B cell (primary cell): ENCODE data around the gene NDUFS5. TPM values are rescaled to one million over a fixed set of nuclear protein-coding genes. Genes with fewer than 3 reads are reported as not detected.

Source experiments
- ATAC-seq: fragments of 200-7000 bp; cut with Tn5 transposase; one replicate; pipeline ENCODE4 v1.10.0; 2021; ENCODE audit warnings: low read depth, mild to moderate bottlenecking, moderate number of reproducible peaks, moderate library complexity
- CTCF ChIA-PET: fragments of 350-600 bp; sonication (Branson Sonifier 250); formaldehyde crosslinking; loops from one replicate; lab custom pipeline; 2021; ENCODE audit warnings: antibody characterized with exemption, inconsistent platforms; lab: Charles Lee
- POLR2A ChIA-PET: fragments of 350-600 bp; sonication (Branson Sonifier 250); formaldehyde crosslinking; loops from one replicate; lab custom pipeline; 2021; ENCODE audit warnings: antibody characterized with exemption; lab: Charles Lee
- DNase-seq: peaks from one replicate; pipeline ENCODE4 v3.0.0; 2013
- H2AFZ ChIP-seq: 2 replicates; pipeline ENCODE4 v1.6.1; 2012; ENCODE audit warnings: mild to moderate bottlenecking, low read depth, low read length; ENCODE audit not compliant: insufficient read depth, poor library complexity, severe bottlenecking
- H3K27ac ChIP-seq, 2 donors: 1 replicate in 1 of 2; 2 replicates in 1 of 2; pipeline ENCODE4 v1.5.1; 2012 to 2013; ENCODE audit warnings: low read length in 2 of 2, mild to moderate bottlenecking in 2 of 2, moderate library complexity in 1 of 2
- H3K27me3 ChIP-seq, 4 experiments: fragments of 200-600 bp in 1 of 4; sonication (generic) in 1 of 4; replicated peaks in 1 of 4; 1 replicate in 2 of 4; 2 replicates in 2 of 4; pipeline versions ENCODE4 v1.6.1 to v1.7.0; 2013 to 2016; ENCODE audit warnings: low read length in 3 of 4, mild to moderate bottlenecking in 2 of 4, mixed read lengths in 1 of 4, moderate library complexity in 1 of 4; ENCODE audit not compliant: insufficient read depth in 4 of 4, control insufficient read depth in 3 of 4; ENCODE audit errors: control extremely low read depth in 1 of 4
- H3K36me3 ChIP-seq, 2 experiments: replicated peaks in 1 of 2; 1 replicate in 1 of 2; 2 replicates in 1 of 2; pipeline versions ENCODE4 v1.6.1 to v1.7.1; 2013; ENCODE audit warnings: low read length in 1 of 2; ENCODE audit not compliant: insufficient read depth in 2 of 2, control insufficient read depth in 1 of 2; ENCODE audit errors: control extremely low read depth in 1 of 2, extremely low read depth in 1 of 2
- H3K4me1 ChIP-seq, 2 donors: fragments of 200-600 bp in 1 of 2; sonication (generic) in 1 of 2; 1 replicate in 1 of 2; 2 replicates in 1 of 2; pipeline versions ENCODE4 v1.5.1 to v1.6.1; 2013 to 2017; ENCODE audit warnings: low read length in 2 of 2; ENCODE audit not compliant: control insufficient read depth in 2 of 2, insufficient read depth in 2 of 2
- H3K4me2 ChIP-seq: replicated peaks from 2 replicates; pipeline ENCODE3; 2012; ENCODE audit warnings: mild to moderate bottlenecking, low read depth, low read length; ENCODE audit not compliant: poor library complexity, severe bottlenecking
- H3K4me3 ChIP-seq, 5 experiments: fragments of 200-600 bp in 1 of 5; sonication (generic) in 1 of 5; 1 replicate in 3 of 5; 2 replicates in 2 of 5; pipeline versions ENCODE4 v1.5.1 to v1.7.0; 2011 to 2016; ENCODE audit warnings: low read length in 4 of 5, mild to moderate bottlenecking in 4 of 5, low read depth in 2 of 5, control low read depth in 1 of 5, moderate library complexity in 1 of 5; ENCODE audit not compliant: insufficient read depth in 1 of 5; ENCODE audit errors: control extremely low read depth in 1 of 5, extremely low read depth in 1 of 5
- H3K79me2 ChIP-seq: fragments of 200-600 bp; sonication (generic); one replicate; pipeline ENCODE4 v1.6.0; 2016; ENCODE audit warnings: low read length; ENCODE audit not compliant: control insufficient read depth, insufficient read depth
- H3K9ac ChIP-seq: fragments of 200-600 bp; sonication (generic); 2 replicates; pipeline ENCODE4 v1.6.1; 2017; ENCODE audit warnings: mild to moderate bottlenecking, low read length, moderate library complexity
- H3K9me3 ChIP-seq, 3 donors: one replicate each; pipeline versions ENCODE4 v1.6.1 to v1.7.1; 2013; ENCODE audit warnings: low read length in 2 of 3; ENCODE audit not compliant: control insufficient read depth in 2 of 3, insufficient read depth in 1 of 3; ENCODE audit errors: control extremely low read depth in 1 of 3
- H4K20me1 ChIP-seq: 2 replicates; pipeline ENCODE4 v1.6.0; 2012; ENCODE audit warnings: mild to moderate bottlenecking, low read length; ENCODE audit not compliant: insufficient read depth, control insufficient read depth, poor library complexity, severe bottlenecking
- H3K27ac Mint-ChIP-seq: one replicate; pipeline ENCODE4 v1.8.0; 2021; ENCODE audit warnings: mixed read lengths
- H3K27me3 Mint-ChIP-seq: one replicate; pipeline ENCODE4 v1.8.0; 2021; ENCODE audit warnings: mixed read lengths
- H3K4me1 Mint-ChIP-seq: one replicate; pipeline ENCODE4 v1.8.0; 2021; ENCODE audit warnings: mixed read lengths
- H3K4me3 Mint-ChIP-seq: one replicate; pipeline ENCODE4 v1.8.0; 2021; ENCODE audit warnings: mixed read lengths
- H3K9me3 Mint-ChIP-seq: one replicate; pipeline ENCODE4 v1.8.0; 2022; ENCODE audit warnings: mixed read lengths; ENCODE audit not compliant: insufficient read depth
- CTCF ChIP-seq: fragments of 200-600 bp; IDR thresholded peaks from one replicate; pipeline ENCODE4 v1.8.0; 2022; ENCODE audit warnings: antibody characterized with exemption, mild to moderate bottlenecking
- EZH2 ChIP-seq: IDR thresholded peaks from 2 replicates; pipeline ENCODE4 v1.6.1; 2012; ENCODE audit warnings: borderline replicate concordance, low read depth, mild to moderate bottlenecking, moderate library complexity, low read length; ENCODE audit not compliant: insufficient read depth, poor library complexity, severe bottlenecking
- WGBS: methylation state at CpG from one replicate; pipeline ENCODE4 v1.1.5; 2013; ENCODE audit warnings: missing lambda C conversion rate; ENCODE audit not compliant: insufficient coverage; 5-methylcytosine and 5-hydroxymethylcytosine counted together
- intact Hi-C: fragments of 100-400 bp; cut with micrococcal nuclease; formaldehyde crosslinking; loops from one replicate; pipeline ENCODE4 v1.10.0; 2022
- polyA plus RNA-seq: library from polyadenylated mRNA; depleted of rRNA; stranded (reverse); fragments of >200 nt; gene quantifications from 2 replicates; pipeline ENCODE4 v1.2.3, GENCODE V29; 2012
- total RNA-seq, 2 donors: library from RNA; stranded (reverse); fragments of 120-200 nt in 1 of 2; gene quantifications; 1 replicate in 1 of 2; 2 replicates in 1 of 2; pipeline versions ENCODE4 v1.2.3 to v1.2.4, GENCODE V29; 2013 to 2022

Gene NDUFS5
- total and polyA plus RNA-seq, 2 donors (not counting 1 experiment from before 2014, with no cell fraction given), result 55.8 to 85.5 TPM

- Histone ChIP-seq H3K27me3 (peaks cover 0 to 7% (median 0%) of the 10 kb centered on the region in 4 experiments), H3K9me3 (no peaks in the 10 kb centered on the region), H3K36me3 (peaks cover 0 to 4% of the 10 kb centered on the region in 2 experiments), H3K79me2 (peaks cover 51% of the 10 kb centered on the region), H3K4me1 (peaks cover 19 to 22% of the 10 kb centered on the region in 2 donors), H3K9ac (peak overlapping the region; percentile 89), H3K4me3 (peak overlapping the region; percentile 42 to 89 (median 80)), H3K27ac (peak overlapping the region; percentile 86 to 95), H3K4me2 (peak overlapping the region; percentile 88), H2AFZ (peak overlapping the region; percentile 84), H4K20me1 (peaks cover 43% of the 10 kb centered on the region)
- Mint-ChIP-seq H3K4me3 (peak overlapping the region; percentile 89), H3K4me1 (peaks cover 28% of the 10 kb centered on the region), H3K27me3 (peaks cover 7% of the 10 kb centered on the region), H3K27ac (peak overlapping the region; percentile 89), H3K9me3 (no peaks in the 10 kb centered on the region)
- no CpG with 5 or more reads among the region's 5 CpGs for WGBS
- ATAC-seq, result no peak
- ChIA-PET CTCF (interaction anchor here (1.3 kb wide), 1 partner anchor 108 kb away, joined by 3 read pairs; no protein-coding TSS in a partner anchor), POLR2A (interaction anchor here (0.7 kb wide), 2 partner anchors 13 to 502 kb away, joined by 3 to 4 read pairs; no protein-coding TSS in a partner anchor)
- no peak for TF ChIP-seq CTCF
- TF ChIP-seq EZH2, result no peak
- intact Hi-C loops, result loop anchor here (1.0 kb wide), 1 partner anchor 131 kb away; the partner anchor contains the start of gene RRAGC
- no peak for DNase-seq
Measured at GRCh38 chr1:38990386-38990737, 35.8 kb upstream of the NDUFS5 start.
